Bronchus fibroblast of lung (primary cell): ENCODE data around the gene GOLGB1. TPM values are rescaled to one million over a fixed set of nuclear protein-coding genes. Genes with fewer than 3 reads are reported as not detected.

Experiments
- total RNA-seq: library from RNA; depleted of rRNA; stranded (reverse); fragments of >200 nt; gene quantifications from 2 replicates; pipeline ENCODE4 v1.2.3, GENCODE V29; 2015

Gene GOLGB1
- 14.3 and 43.6 TPM in 2 replicates for total RNA-seq

GRCh38 chr3:121749276-121750086, at the start of gene GOLGB1:
TSS of gene GOLGB1 (minus strand) at chr3:121749741. CDS start at chr3:121730971, 18,770 bp downstream.

GRCh38 chr3:121660356-121661171, 89.0 kb downstream of the GOLGB1 start, which contains the start of gene HCLS1:
TSS of gene HCLS1 (minus strand) at chr3:121660903. CDS start at chr3:121658347, 2,556 bp downstream.

Other genes starting within 250 kb of the GOLGB1 start
- 4.3 and 4.7 TPM in 2 replicates for gene POLQ, start 203.8 kb downstream of the GOLGB1 start, total RNA-seq
- not detected in 2 replicates for gene ARGFX, start 181.8 kb downstream of the GOLGB1 start, total RNA-seq
- gene FBXO40, start 156.4 kb downstream of the GOLGB1 start, total RNA-seq, result not detected in 2 replicates
- 0.89 and 1.2 TPM in 2 replicates for gene HCLS1, start 88.8 kb downstream of the GOLGB1 start, total RNA-seq
- gene IQCB1, start 85.3 kb upstream of the GOLGB1 start, total RNA-seq, result 8.3 and 14.1 TPM in 2 replicates
- 0.34 and 1.5 TPM in 2 replicates for gene EAF2, start 85.5 kb upstream of the GOLGB1 start, total RNA-seq
- gene SLC15A2, start 144.7 kb upstream of the GOLGB1 start, total RNA-seq, result 0.15 and 0.17 TPM in 2 replicates